Kidney (tissue), 14 donors: ENCODE results near the gene OSBP2. TPM values are rescaled to one million over a fixed set of nuclear protein-coding genes. Genes with fewer than 3 reads are reported as not detected.

Experiments used
- DNase-seq, 5 donors: peaks; one replicate each; pipeline ENCODE4 v3.0.0-alpha.2; 2013 to 2020
- FAIRE-seq: peaks from 2 replicates; lab custom pipeline; 2012; peaks lifted over from hg19 to GRCh38; lab: Jason Lieb, UNC
- H3K27ac ChIP-seq, 2 donors: one replicate each; pipeline ENCODE4 v1.7.0; 2013; ENCODE audit warnings: low read depth in 2 of 2, low read length in 2 of 2, inconsistent platforms in 1 of 2
- H3K27me3 ChIP-seq: one replicate; pipeline ENCODE4 v1.7.1; 2013; ENCODE audit warnings: low read length, inconsistent platforms; ENCODE audit not compliant: control insufficient read depth, insufficient read depth
- H3K36me3 ChIP-seq, 3 donors: one replicate each; pipeline versions ENCODE4 v1.7.0 to v1.7.1; 2013; ENCODE audit warnings: low read length in 3 of 3, control low read depth in 1 of 3, inconsistent platforms in 1 of 3; ENCODE audit not compliant: insufficient read depth in 3 of 3, control insufficient read depth in 2 of 3
- H3K4me1 ChIP-seq, 3 donors: one replicate each; pipeline versions ENCODE4 v1.7.0 to v1.7.1; 2013; ENCODE audit warnings: low read length in 3 of 3, inconsistent platforms in 1 of 3, low read depth in 1 of 3; ENCODE audit not compliant: control insufficient read depth in 2 of 3, insufficient read depth in 2 of 3
- H3K4me3 ChIP-seq, 3 donors: one replicate each; pipeline versions ENCODE4 v1.7.0 to v1.8.1; 2013; ENCODE audit warnings: low read length in 3 of 3, control low read depth in 1 of 3, inconsistent platforms in 1 of 3
- H3K9ac ChIP-seq, 3 donors: one replicate each; pipeline versions ENCODE4 v1.7.0 to v1.7.1; 2013; ENCODE audit warnings: low read length in 3 of 3, control low read depth in 1 of 3, inconsistent platforms in 1 of 3
- H3K9me3 ChIP-seq, 3 donors: one replicate each; pipeline versions ENCODE4 v1.7.0 to v1.7.1; 2013; ENCODE audit warnings: low read length in 3 of 3, control low read depth in 1 of 3, inconsistent platforms in 1 of 3; ENCODE audit not compliant: control insufficient read depth in 2 of 3, insufficient read depth in 1 of 3
- intact Hi-C: fragments of 100-400 bp; cut with DNase I; formaldehyde crosslinking; loops from one replicate; pipeline ENCODE4 v1.11.1; 2022
- polyA plus RNA-seq: library from polyadenylated mRNA; stranded (reverse); fragments of 350-450 nt; fragmentation: Illumina TruSeq; extraction: RNeasy Lipid Tissue Mini Kit (QIAGEN cat#74804); gene quantifications from one replicate; pipeline ENCODE4 v1.2.3, GENCODE V29; 2014; ENCODE audit warnings: low read depth, low replicate concordance; ENCODE audit not compliant: insufficient read depth
- total RNA-seq: library from RNA; stranded (reverse); fragmentation: NEBNext Ultra II Directional; extraction: Animal tissue kit (Norgen Biotek cat#: 25700); gene quantifications from one replicate; pipeline ENCODE4 v1.2.1, GENCODE V29; 2021
- TF ChIP-seq, protein P1 (sequence below): IDR thresholded peaks from 3 replicates; pipeline ENCODE4 v1.5.1; 2012; ENCODE audit warnings: mild to moderate bottlenecking, moderate library complexity, borderline replicate concordance; ENCODE audit not compliant: insufficient read depth; ENCODE audit errors: extremely low read depth
- donor health status: control.
- donor health status: control.
- donor health status: control.
- donor health status: control.
- donor health status: control.
- donor health status: DM: yes; HTN: yes; CAD: no.
- donor health status: Normal renal cell carcinoma (clear cell type).

Gene OSBP2
- total and polyA plus RNA-seq, 2 donors from 2014 or later: 3.4 to 4.0 TPM

DNA sequence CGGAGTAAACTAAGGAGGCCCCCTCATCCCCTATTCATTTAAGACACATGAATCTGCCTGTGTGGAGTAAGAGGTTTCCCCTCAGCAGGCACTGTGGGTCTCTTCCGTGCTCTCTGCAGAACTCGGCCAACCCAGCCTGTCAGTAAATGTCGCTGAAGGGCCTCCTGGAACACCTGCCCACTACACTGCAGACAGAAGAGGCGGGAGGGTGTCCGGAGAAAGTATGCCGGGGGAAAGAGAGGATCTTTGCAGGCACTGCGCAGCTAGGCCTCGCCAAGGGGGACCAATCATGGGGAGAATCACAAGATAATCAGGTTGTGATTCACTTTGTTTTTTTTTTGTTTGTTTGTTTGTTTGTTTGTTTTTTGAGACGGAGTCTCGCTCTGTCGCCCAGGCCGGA lies 163.1 kb downstream of the OSBP2 start:
- H3K9me3 ChIP-seq: no peaks in the 10 kb centered on the region
- FAIRE-seq: no peak
- H3K4me1 ChIP-seq: no peaks in the 10 kb centered on the region
- no peak overlapping the region for H3K27ac ChIP-seq
- H3K36me3 ChIP-seq: no peaks in the 10 kb centered on the region
- no peak overlapping the region for H3K4me3 ChIP-seq
- intact Hi-C loops: no loop called here
- TF ChIP-seq, protein P1, sequence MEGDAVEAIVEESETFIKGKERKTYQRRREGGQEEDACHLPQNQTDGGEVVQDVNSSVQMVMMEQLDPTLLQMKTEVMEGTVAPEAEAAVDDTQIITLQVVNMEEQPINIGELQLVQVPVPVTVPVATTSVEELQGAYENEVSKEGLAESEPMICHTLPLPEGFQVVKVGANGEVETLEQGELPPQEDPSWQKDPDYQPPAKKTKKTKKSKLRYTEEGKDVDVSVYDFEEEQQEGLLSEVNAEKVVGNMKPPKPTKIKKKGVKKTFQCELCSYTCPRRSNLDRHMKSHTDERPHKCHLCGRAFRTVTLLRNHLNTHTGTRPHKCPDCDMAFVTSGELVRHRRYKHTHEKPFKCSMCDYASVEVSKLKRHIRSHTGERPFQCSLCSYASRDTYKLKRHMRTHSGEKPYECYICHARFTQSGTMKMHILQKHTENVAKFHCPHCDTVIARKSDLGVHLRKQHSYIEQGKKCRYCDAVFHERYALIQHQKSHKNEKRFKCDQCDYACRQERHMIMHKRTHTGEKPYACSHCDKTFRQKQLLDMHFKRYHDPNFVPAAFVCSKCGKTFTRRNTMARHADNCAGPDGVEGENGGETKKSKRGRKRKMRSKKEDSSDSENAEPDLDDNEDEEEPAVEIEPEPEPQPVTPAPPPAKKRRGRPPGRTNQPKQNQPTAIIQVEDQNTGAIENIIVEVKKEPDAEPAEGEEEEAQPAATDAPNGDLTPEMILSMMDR: no peak
- no peaks in the 10 kb centered on the region for H3K27me3 ChIP-seq
- no peak for DNase-seq
- H3K9ac ChIP-seq: no peak overlapping the region

DNA sequence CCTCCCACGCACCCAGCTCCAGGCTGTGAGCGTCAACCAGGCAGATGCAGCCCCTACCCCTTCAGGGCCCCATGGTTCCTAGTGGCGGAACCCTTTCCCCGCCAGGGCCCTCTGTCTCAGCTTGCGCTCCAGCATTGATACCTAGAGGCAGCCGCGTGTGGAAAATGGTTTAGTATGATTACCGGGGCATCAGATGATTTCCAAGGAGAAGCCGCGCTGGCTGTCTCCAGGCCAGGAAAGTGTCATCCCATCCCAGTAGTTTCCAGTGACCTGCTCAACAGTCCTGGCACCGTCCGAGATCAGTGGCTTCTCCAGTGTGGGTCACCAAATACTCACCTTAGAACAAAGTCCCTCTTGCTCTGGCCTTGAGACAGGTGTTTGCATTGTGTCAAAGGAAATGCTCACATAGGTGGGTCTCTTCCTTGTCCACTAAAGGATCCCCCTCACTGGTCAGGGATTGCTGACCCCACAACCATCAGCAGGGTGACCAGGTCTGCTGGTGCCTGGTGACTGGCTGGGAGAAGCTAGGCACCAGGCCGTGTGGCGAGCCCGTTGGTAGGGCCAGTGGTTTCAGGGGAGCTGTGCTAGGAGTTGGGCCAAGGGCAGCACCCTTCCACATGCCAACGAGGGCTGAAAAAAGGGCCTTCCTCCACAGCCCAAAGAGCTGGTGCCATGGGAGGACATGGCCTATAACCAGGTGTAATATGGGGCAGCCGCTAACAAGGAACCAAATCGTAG lies 164.5 kb downstream of the OSBP2 start:
- no peak overlapping the region for H3K27ac ChIP-seq
- no peaks in the 10 kb centered on the region for H3K36me3 ChIP-seq
- H3K27me3 ChIP-seq: no peaks in the 10 kb centered on the region
- DNase-seq (peak in 1 of 5 donors; percentile 8), FAIRE-seq (no peak)
- H3K4me3 ChIP-seq: no peak overlapping the region
- H3K9ac ChIP-seq: no peak overlapping the region
- intact Hi-C loops: no loop called here
- TF ChIP-seq, protein P1: no peak
- no peaks in the 10 kb centered on the region for H3K4me1 ChIP-seq
- no peaks in the 10 kb centered on the region for H3K9me3 ChIP-seq

DNA sequence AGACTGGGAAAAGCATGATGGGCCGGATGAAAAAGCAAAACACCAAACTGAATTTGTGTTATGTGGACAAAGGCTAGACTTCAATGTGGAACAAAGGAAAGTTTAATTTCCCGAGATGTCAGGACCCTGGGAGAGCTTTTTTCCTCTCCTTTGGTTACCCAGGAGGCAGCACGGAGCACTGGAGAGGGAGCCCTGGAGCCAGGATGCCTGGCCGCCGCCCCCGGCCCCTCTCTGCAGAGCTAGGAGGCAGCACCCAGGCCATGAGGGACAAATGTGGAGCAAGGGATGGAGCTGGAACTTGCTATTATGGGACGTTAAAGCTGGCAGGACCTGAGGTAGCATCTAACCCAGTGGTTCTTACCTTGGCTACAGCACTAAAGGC lies 165.0 kb downstream of the OSBP2 start:
- H3K4me3 ChIP-seq: no peak overlapping the region
- H3K36me3 ChIP-seq: no peaks in the 10 kb centered on the region
- no peak overlapping the region for H3K9ac ChIP-seq
- no peaks in the 10 kb centered on the region for H3K9me3 ChIP-seq
- no peak for FAIRE-seq
- TF ChIP-seq, protein P1: no peak
- intact Hi-C loops: no loop called here
- no peak overlapping the region for H3K27ac ChIP-seq
- DNase-seq: no peak
- H3K4me1 ChIP-seq: no peaks in the 10 kb centered on the region
- no peaks in the 10 kb centered on the region for H3K27me3 ChIP-seq
